Measurements from ENCODE around the gene METTL1. TPM values are rescaled to one million over a fixed set of nuclear protein-coding genes. Genes with fewer than 3 reads are reported as not detected.

METTL1 gene
- total RNA-seq, 1 donor from 2014 or later = 14.4 TPM

DNA sequence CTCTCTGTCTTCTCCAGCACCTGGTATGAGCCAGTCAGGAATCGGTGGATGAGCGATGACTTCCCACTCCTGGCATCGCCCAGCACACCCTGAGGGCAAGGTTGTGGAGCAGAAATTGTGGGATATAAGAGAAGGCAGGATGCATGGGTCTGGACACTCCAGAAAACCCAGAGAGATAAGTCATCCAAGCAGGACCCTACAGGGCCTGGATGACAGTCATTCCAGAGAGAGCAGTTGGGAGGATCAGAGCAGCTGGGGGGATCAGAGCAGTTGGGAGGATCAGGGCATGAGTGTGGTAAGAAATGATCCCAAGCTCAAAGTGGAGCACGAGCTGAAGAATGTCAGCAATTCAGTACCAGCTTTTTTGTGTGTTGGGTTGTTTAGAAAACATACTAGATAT is 37.3 kb downstream of the METTL1 start:
- no peak overlapping the region for H3K4me3 ChIP-seq
- H3K9me3 ChIP-seq = no peaks in the 10 kb centered on the region
- intact Hi-C loops (cut with DNase I) = no loop called here
- H3K27me3 ChIP-seq (ENCODE audit: low read depth) = peaks cover 64% of the 10 kb centered on the region
- TF ChIP-seq, protein P1, sequence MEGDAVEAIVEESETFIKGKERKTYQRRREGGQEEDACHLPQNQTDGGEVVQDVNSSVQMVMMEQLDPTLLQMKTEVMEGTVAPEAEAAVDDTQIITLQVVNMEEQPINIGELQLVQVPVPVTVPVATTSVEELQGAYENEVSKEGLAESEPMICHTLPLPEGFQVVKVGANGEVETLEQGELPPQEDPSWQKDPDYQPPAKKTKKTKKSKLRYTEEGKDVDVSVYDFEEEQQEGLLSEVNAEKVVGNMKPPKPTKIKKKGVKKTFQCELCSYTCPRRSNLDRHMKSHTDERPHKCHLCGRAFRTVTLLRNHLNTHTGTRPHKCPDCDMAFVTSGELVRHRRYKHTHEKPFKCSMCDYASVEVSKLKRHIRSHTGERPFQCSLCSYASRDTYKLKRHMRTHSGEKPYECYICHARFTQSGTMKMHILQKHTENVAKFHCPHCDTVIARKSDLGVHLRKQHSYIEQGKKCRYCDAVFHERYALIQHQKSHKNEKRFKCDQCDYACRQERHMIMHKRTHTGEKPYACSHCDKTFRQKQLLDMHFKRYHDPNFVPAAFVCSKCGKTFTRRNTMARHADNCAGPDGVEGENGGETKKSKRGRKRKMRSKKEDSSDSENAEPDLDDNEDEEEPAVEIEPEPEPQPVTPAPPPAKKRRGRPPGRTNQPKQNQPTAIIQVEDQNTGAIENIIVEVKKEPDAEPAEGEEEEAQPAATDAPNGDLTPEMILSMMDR (IDR thresholded peaks at IDR 0.05) = no peak
- DNase-seq (no peak), ATAC-seq (no peak)
- peaks cover 36% of the 10 kb centered on the region for H3K4me1 ChIP-seq
- H3K27ac ChIP-seq = no peak overlapping the region
- H3K36me3 ChIP-seq = peaks cover 9% of the 10 kb centered on the region

DNA sequence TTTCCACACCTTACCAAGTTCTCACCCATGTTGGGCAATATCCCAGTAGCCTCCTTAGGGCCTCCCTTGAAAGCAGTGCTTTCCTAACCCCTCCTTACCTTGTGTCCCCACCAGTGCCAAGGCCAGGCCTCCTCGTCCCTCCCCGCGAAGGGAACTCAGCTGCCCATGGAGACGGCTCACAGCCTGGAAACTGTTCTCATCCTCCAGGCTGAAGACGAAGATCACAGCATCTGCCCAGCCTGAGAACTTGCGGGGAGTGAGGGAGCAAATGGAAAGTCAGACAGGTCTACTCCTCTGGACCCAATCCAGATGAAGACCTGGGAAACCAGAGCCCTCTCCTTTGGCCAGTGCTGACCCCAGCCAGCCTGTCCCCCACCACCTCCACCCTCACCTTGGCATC is 38.0 kb downstream of the METTL1 start:
- TF ChIP-seq, protein P1 (IDR thresholded peaks at IDR 0.05) = no peak
- Histone ChIP-seq H3K9me3 (no peaks in the 10 kb centered on the region), H3K4me1 (peaks cover 30% of the 10 kb centered on the region), H3K36me3 (peaks cover 9% of the 10 kb centered on the region), H3K4me3 (no peak overlapping the region), H3K27ac (no peak overlapping the region), H3K27me3 (ENCODE audit: low read depth) (peaks cover 59% of the 10 kb centered on the region)
- ATAC-seq = no peak
- no peak for DNase-seq
- intact Hi-C loops (cut with DNase I) = no loop called here

DNA sequence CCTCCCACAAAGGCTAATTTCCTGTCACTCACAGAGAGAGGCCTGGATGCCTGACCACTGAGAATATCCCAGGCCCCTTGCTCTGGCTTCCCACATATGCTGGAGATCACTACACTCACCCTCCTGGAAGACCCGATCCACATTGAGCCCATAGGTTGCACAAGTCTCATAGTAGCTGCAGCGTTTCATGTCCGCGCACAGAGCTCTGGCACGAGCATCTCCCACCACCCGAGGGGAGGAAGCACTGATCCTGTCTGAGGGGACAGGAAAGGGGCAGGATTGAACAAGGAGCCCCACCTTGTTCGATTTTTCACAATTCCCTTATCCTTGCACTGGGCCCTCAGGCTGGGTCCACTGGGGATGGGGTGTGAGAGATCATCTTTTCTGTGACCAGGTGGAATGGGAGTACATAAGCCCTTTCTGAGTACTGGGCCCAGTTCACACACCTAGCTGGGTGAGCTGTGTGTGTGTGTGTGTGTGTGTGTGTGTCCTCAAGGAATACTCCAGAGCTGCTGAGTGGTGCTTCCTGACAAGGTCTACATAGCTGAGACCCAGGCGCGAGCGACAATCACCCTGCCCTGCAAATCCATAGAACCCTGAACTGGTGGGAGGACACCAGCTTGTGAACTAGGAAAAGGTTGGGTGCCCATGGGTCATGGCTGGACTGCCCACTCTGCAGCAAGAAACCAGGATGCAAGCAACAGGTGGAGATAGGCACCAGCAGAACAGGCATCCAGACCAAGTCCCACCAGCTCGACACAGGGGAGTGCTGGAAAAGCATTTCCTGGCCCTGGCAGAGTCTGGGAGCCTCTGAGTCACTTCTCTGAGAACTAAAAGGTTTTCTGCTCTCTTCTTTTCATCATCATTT is 38.9 kb downstream of the METTL1 start:
- no peaks in the 10 kb centered on the region for H3K9me3 ChIP-seq
- no peak overlapping the region for H3K27ac ChIP-seq
- H3K36me3 ChIP-seq = peaks cover 9% of the 10 kb centered on the region
- ATAC-seq (no peak), DNase-seq (no peak)
- H3K4me3 ChIP-seq = no peak overlapping the region
- intact Hi-C loops (cut with DNase I) = no loop called here
- peaks cover 25% of the 10 kb centered on the region for H3K4me1 ChIP-seq
- peaks cover 51% of the 10 kb centered on the region for H3K27me3 ChIP-seq (ENCODE audit: low read depth)
- TF ChIP-seq, protein P1 (IDR thresholded peaks at IDR 0.05) = no peak

DNA sequence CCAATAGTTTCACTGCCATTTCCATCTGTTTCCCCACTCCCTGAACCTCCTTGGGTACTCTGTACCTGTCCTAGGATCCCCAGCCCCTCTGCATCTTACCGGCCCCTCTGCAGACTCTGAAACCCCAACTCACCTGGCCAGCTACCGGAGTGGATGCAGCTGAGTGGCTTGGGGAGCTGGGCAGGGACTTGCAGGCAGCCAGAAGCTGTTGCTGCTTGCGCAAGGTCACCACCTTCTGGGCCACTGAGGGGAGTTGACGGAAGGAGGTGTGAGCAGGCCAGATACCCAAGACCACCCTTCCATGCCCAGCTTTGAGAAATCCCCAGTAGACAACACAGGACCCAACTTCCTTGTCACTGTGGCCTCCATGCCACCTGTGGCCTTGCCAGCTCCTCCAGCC is 39.6 kb downstream of the METTL1 start:
- no peak for DNase-seq
- Histone ChIP-seq H3K4me1 (peaks cover 18% of the 10 kb centered on the region), H3K27me3 (ENCODE audit: low read depth) (peaks cover 44% of the 10 kb centered on the region), H3K9me3 (no peaks in the 10 kb centered on the region), H3K27ac (no peak overlapping the region), H3K4me3 (no peak overlapping the region), H3K36me3 (peaks cover 9% of the 10 kb centered on the region)
- intact Hi-C loops (cut with DNase I) = no loop called here
- TF ChIP-seq, protein P1 (IDR thresholded peaks at IDR 0.05) = no peak
- no peak for ATAC-seq

DNA sequence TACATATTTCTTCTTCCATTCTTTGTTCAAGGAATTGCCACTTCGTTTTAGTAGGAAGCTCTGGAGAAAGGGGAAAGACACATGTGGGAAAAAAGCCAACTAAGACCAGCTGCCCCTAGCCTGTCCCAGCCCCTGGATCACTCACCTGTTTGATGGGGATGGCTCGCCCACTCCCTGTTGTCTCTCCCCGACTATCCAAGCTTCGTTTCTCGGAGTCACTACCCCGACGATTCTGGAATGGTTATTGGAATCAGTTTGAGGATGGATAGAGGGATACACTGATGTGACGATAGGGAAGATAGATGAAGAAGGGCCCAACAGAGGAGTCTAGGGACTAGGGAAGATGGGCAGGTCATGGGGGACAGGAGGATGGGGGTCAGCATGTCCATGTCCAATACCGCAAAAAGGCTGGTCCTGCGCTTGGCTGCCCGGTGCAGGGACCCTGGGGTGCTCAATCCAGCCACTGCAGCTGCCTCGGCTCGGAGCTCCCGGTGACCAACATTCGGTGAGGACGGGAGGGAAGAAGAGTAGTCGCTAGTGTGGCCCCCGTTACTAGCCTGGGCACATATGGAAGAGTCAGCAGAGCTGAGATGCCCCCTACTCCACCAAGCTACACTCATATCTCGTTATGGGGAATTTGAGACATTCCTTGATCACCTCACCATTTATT is 40.4 kb downstream of the METTL1 start:
- ATAC-seq = no peak
- DNase-seq = no peak
- H3K4me1 ChIP-seq = peaks cover 12% of the 10 kb centered on the region
- peaks cover 9% of the 10 kb centered on the region for H3K36me3 ChIP-seq
- H3K4me3 ChIP-seq = no peak overlapping the region
- H3K9me3 ChIP-seq = no peaks in the 10 kb centered on the region
- no peak overlapping the region for H3K27ac ChIP-seq
- intact Hi-C loops (cut with DNase I) = no loop called here
- TF ChIP-seq, protein P1 (IDR thresholded peaks at IDR 0.05) = no peak
- H3K27me3 ChIP-seq (ENCODE audit: low read depth) = peaks cover 37% of the 10 kb centered on the region

All from lower lobe of right lung (tissue), 2 donors.